NK-92 (cell line): ENCODE data around the gene UROS.

Experiments used
- DNase-seq: peaks from one replicate; lab custom pipeline; 2025; ENCODE audit not compliant: unreplicated experiment; lab: John Stamatoyannopoulos, UW

Gene UROS

DNA sequence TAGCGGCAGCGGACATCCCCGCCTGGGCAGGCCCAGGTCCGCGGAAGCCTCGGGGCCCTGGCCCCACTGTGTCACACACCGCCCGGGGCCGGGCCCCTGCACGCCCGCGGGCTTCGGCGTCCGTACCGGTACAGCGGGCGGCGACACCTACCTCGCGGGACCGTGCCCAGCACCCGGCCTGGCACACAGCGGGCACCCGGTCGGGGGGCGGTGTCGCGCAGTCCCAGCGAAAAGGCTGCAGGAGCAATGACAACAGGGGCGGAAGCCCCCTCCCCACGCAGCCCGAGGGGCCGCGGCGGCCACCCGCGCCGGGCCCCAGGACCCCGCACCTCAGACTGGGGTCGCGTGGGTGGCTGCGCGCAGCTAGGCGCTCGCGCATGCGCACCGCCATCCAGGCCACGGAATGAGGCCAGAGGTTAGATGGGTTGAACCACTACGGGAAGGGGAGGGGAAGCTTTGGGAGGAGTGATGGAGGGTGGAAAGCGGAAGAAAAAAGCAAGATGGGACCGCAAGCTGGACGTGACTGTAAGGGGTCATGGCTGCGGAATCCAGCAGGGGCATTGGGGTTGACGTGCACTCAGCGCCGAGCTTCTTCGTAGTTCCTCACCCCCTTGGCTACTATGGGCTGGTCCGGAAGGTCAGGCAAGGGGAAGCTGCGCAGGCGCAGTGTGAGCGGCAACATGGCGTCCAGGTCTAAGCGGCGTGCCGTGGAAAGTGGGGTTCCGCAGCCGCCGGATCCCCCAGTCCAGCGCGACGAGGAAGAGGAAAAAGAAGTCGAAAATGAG is at the start of gene UROS, which contains the start of gene BCCIP:
Gene UROS, minus strand, starts transcription at position 381 of the 785 bp plus-strand sequence. CDS start 6,759 bp downstream, outside the sequence.
Gene BCCIP, plus strand, starts transcription at position 669 of the 785 bp plus-strand sequence. Its CDS starts 12 bp downstream, at position 681.
- DNase-seq = peak; percentile 27

DNA sequence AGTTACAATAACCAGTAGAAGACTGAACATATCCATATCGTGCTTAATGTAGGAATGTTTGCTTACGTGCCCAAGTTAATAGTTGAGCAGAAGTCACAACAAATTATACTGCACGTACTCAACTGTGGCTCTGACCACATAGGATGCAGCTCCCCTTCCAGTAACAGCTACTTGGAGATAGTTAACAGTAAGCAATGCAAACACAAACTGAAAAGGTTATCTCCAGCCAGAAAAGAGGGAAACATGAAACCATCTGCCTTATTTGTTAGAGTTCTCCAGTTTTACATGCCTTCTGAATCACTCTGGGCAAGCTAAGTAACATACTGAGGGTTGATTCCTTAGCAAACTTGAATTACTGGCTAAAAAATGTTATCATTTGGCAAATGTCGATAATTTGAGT is 48.3 kb upstream of the UROS start:
- DNase-seq = no peak

DNA sequence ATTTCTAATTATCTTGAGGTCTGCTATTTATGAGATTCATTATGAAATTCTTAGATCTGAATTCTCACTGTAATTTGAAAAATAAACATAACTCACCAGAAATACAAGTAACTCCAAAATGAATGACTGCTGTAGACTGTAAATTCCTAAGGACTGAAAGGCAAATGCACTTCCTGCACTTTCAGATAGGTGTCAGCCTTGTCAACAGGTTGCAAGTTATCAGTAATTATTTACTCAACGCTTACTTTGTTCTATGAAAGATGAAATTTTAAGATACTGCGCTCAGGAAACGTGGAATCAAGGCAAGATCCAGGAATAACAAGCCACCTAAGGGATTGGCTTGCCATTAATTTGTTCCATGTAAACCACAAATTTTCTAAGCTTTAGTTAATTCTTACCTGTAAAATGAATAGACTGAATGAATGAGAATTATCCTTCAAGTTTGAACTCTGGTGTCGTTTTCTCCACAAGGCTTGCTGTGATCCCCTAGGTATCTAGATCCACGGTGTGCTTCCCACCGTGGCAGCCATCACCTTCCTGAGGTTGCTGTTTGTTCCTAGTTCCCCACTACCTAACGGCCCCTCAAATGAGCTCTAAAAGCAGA is 45.4 kb upstream of the UROS start:
- no peak for DNase-seq

DNA sequence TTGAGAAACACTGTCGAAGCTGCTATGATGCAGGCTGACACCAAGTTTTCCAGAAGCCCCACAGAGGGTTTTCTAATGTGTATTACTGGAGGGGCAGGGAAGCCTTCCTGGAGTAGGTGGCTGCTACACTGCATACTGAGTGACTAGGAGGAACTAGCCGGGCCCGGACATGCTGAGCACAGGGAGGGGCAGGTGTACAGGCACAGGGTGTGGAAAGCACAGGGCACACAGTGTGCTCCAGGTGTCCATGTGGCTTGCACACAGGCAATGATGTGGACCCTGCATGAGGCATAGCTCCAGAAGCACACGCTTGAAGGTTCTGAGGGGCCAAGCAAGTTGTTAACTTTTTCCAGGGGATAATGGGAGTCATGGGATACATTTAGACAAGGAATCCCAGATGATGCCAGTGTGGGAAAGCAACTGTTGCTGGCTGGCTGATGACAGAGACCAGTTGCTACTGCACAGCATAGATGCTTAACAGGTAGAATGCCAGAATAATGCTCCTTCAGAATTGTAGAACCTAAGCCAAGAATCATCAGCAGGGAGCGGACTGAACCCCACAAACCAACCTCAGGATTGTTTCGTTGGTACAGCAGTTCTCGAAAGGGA is 43.5 kb upstream of the UROS start:
- no peak for DNase-seq

DNA sequence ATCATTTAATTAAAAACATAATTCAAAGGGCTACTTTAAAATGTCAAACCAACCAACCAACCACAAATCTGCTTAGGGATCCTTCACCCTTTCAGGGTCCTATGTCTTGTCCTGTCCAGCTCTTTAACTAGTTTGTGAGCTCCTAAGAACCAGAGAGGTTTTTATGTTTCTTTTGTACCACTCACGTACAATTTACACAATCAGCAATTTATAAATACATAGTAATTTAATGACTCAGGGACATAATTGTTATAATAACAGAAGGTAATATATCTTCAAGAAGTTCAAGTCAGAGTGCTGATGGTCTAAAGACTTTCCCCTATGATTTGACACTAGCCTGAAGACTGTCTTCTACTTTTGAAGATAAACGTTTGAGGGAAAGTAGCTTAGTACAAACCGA is 42.1 kb upstream of the UROS start:
- no peak for DNase-seq

DNA sequence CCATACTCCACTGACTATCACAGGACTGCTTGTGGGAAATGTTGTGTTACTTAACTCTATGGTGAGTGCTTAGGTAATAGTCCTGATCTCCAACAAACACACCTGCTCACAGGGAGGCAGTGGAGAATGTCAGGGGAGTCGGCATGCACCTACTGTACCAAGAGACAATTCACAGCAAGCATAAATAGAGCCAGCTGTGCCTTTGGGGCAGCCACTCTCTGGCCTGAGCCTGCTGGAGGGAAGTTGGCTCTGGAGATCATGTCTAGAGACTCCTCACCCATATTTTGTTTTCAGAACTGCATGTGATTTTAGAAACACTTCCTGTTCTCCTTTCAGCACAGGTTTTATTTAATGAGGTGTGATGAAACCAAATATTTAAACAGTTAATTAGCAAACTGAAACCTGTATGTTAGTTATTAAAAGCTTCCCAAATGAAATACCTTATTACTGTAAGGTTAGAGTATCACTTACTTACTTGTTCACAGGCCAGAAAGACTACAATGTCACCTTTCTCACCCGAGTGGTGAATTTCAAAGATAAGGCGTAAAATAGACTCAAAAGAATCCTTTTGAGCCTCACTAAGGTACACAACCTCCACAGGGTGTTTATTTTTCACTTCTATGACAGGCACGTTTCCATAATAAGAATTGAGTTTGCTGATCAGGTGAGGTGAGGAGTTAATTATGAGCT is 36.2 kb upstream of the UROS start:
- no peak for DNase-seq

DNA sequence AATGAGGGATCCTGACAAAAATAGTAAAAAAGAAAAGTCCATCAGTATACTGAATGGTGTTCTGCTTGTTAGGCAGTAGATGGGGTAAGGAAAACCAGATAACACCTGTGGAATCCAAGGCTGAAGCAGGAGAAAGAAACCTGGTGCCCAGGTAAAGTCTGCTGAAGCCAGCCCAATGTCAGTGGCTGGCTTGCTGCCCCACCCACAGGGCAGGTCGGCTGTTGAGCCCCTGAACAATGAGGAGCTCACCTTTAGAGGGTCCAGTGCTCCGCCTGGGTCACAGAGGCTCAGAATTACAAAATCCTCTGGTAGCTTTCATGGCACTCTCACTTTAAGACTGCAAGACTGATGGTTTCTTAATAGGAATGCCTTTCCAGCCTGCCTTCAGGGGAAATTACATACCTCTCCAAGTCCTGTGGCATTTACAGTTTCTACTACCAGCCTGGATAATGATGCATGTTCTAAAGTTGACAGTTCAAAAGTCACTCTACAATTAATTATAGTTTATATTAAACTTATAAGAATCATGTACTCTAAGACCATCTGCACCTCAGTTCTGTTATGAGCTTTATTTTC is 34.2 kb upstream of the UROS start:
- no peak for DNase-seq

DNA sequence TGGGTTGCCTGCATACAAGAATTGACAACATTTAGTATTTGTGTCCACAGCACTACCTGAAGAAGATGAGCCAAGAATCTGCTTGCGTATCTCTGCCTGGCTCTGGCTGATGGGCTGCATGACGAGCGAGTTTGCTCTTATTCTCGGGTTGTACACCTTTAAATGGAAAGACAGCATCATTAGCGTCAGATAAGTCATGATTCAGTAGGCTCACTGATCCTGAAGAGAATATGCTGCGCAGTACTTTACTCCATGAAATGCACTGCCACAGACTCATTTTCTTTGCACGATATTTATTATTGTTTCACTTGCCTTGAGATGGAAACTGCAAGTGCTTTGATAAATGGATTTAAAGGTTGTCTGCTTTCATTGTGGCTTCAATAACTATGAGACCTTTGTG is 29.4 kb upstream of the UROS start:
- DNase-seq = no peak

DNA sequence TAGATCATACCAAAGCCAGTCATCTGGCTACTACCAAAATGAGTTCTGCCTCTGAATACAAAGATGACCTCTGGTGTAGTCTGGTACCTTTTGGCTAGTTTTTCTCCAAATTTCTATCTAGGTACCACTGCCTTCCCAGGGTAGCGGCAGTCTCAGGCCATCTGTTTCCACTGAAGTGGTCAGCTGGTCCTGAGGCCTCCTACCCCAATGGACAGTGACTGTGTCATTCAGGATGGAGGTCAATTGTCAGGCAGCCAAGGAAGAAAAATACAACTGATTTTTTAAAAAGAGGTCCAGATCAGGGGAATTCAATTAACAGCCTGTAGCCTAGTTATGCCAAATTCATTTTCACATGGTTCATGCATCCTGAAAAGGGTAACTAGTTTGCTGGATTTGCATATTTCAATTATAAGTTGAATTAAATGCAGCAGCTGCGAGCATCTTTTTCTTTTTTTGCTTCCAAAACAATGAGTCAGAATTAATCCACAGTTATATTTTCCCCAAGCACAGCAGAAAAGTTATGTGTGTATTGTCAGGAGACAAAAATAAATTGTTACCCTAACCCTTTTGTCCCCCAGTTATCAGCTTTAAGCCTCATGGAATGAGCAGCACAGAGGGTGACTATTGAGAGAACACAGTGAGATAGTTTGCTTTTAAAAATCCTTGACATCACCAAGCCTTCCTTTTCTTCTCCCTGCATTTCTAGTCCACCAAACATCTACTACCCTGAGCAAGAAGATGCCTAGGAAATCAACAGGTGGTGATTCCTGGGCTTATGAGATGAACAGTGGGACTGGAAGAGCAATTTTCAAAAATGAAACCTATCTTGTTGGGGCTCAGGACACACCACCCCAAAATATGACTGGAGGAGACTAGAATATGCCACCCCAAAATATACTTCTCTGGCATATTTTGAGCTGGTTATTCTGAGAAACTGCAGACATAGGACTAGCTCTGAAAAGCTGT is 28.0 kb upstream of the UROS start:
- no peak for DNase-seq

DNA sequence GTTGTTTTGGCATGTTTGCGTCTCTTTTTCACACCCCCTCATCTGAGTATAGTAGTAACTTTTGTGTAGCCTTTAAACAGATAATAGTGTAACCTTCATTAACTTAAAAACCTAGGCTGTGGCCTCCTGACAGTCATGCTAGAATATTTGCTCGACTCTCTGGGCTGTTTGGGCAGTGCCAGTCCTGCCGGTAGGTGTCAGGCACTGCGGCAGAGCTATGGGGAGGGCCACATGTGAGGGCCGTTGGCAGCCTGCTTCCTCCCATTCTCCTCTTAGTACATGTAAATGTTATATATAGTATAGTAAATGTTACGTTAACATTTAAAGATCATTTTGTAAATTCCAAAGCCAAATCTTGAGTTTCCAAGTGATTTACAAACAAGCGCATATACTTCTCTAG is 26.4 kb upstream of the UROS start:
- DNase-seq = no peak

DNA sequence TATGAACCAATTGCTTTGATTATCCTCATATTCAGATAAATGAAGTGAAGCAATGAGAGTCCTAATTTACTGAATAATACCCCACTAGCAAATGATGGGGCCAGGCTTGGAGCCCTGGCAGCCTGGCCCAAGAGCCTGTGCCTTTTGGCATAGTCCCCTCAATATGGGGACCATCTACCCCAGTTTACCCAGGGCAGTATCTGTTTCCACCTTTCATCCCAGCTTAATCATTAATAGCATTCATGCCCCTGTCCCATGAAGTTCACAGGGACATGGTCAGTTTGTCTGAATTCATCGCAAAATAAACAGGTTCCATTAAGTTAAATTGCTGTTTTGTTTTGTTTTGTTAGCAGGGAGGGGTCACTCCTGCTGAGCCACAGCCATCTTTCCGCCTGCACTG is 25.8 kb upstream of the UROS start:
- DNase-seq = no peak

DNA sequence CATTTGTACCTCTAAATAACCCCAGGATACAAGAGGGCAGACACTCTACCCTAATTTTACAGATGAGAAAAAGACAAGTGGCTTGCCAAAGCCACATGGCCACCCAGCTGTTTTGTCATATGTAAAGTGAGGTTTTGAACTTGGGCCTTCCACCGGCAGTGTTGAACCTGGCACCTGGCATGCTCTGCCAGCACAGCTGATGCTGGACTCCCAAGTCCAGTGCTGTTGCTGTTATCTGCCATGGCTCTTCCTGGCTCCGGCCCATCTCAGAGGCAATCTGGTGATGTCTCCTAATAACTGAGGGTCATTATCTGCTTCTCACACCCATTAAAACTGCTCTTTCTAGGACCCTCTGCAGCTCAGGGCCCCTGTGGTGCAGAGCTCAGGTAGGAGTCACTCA is 25.3 kb upstream of the UROS start:
- DNase-seq = no peak

DNA sequence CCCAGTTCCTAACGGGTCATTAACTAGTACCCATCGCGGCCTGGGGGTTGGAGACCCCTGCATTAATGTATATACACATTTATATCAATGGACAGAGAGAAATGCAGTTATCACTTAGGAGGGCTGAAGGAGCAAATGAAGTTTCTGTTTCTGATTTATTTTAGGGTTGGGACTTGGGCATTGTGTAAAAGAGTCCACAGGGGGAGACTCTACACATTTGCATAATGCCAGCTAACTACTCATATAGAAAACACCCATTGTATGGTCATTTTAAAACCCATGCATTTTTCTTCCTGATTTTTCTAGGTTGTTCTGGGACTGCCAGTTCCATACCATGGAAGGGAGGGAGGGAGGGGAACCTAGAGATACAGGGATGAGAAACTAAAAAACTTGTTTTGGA is 23.8 kb upstream of the UROS start:
- no peak for DNase-seq

DNA sequence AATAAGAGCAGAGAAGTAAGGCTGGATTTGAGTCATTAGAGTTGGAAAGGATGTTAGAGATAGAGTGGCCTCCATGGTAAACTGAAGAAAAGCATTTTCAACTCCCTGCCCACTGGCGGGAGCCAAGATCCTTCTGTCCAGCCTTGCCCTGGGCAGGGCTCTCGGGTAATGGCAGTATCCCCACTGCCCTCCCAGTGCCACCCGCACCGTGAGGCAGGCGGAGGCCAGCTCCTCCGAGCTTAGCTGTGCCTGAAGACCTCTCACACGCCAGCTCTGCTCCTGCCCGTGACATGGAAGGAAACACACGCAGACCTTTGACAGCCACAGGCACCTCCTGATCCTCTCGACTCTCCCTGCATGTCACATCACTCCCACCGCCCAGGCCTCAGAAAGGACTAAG is 22.6 kb upstream of the UROS start:
- DNase-seq = no peak

DNA sequence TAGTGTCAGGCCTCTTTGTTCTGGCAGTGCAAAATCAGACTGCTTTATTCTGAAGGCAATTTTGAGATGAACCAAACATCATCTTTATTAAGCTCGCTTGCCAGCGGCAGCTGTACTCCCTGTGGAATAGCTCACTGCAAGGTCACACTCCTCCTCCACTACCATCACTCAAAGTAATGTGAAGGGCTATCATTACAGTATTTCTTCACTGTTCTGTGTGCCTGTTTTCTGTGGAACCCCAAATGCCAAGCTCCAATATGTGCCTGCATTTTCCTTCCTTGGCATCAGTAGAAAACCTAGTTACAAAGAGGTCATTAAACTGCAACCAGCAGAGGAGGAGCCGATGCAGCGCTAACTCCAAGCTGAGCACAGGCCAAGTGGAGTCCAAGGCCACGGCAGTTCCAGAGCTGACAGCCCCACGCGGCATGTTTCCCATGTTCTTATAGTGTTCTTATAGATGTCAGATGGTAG is 21.7 kb upstream of the UROS start:
- DNase-seq = no peak

DNA sequence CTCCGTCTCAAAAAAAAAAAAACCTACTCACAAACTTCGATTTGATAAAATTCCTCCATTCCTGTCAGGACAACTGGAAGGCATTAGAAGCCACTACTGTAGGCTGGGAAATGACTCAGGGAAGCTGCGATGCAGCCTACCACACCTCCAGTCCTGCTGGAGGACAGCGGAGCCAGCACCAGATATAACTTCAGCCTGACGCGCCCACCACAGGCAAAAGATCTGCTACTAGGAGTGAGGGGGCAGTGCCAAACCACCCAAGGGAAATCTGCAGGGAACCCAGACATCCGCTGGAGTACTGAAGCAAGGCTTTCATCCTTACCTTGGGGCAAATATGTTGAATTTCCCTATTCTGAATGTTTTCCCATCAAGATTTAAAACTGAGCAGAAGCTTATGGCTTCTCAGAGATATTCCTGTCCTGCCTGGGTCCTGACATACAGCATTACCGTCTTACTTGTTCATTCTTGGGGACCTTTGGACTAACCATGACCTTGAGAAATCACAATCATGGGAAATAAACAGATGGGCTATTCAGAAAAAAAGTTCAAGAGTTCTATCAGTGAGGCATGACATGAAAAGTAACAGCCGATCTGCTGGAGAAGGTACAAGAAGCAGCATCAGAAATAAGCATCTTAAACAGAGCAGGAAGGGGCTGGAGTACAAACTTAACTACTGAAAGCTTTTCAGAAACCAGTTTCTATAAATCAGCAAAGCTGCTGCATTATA is 20.7 kb upstream of the UROS start:
- no peak for DNase-seq

DNA sequence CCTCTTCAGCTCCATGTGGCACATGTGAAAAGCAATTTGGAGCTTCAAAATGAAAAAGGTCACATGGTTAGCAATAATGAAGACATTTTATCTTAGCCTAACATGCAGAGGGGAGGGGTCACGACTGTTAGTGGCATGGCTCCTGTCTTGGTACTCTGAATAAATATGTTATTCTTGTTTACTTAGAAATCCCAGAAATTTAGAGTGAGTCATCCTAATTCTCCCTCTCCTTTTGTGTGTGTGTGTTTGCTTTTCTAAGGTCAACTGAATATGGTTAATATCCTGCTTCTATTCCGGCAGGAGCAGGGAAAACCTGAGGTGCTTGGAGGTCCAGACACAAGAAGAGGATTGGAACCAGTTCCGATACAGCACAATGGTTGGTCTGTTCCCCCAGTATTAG is 17.9 kb upstream of the UROS start:
- DNase-seq = no peak

DNA sequence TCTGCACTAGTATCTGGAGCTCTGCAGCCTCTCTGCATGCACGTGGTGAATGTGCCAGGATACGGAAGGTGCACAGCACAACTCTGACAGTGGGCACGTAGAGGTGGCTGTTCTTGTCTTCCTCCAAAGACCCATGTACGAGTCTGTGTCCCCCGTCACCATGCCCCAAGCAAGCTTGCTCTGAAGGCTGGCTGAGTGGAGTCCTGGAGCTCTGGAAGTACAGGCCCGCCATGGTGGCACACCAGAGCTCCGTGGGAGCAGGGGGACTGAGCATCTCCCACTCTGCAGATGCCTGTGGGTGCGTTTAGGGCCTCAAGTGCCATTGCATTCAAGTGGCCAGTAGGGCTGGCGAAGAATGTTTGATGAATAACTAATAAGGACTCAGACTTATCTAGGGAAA is 17.3 kb upstream of the UROS start:
- DNase-seq = no peak

DNA sequence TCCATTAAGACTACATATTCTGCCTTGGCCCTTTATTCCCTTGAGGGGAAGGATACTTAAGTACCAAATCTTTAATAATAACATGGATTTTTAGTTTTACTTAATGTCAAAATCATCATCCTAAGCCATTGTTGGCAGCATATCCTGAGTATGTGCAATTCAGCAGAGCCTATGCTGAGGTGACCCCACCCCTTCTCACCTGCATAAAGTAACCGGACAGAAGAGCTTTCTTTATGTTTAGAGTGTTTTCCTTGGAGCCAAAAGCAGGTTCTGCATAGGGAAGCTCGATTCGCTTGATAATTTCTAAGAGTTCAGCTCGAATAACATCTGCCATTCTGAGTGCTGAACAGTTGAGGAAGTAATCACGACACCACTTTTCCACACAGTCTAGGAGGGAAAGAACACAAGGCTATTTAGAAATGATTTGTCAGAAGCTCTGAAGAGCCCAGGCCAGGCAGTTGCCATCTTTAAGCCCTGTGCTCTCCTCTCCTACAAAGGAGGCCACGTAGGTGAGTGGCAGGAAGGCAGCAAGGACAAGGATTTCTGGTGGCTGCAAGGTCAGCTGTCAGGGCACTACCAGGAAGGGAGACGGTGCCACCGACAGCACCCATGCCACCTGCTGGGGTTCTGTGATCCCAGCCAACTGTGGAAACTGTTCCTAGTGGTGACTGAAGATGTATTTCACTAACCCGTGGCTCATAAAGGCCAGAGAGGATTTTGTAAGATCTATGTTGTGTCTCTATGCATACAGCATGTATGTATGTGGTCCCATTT is 15.9 kb upstream of the UROS start:
- DNase-seq = no peak
